C4-2B (cell line): ENCODE measurements around the gene MGRN1.

Experiments
- ZFX ChIP-seq: fragments of 450-650 bp; IDR thresholded peaks from 2 replicates; pipeline ENCODE4 v1.6.1; 2017
- TF ChIP-seq, protein P1 (sequence below): fragments of 450-650 bp; conservative IDR thresholded peaks from 2 replicates; pipeline ENCODE4 v1.5.1; 2017; ENCODE audit warnings: mild to moderate bottlenecking

DNA sequence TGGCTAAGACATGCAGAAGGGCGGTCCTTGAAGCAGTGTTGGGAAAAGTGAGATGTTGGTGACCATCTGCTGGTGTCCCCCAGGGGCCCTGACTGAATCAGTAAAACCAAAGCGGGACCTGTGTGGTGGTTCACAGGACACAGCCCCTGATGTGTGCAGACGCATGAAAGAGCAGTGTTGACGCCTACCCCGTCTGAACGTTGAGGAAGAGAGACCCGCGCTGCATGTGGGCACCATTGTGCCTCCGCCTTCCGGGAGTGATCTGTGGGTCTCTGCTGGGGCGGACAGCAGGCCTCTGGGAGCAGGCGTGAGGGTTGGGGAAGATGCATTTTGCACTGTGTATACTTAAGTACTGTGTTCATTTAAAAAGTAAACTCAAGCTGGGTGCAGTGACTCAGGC is 31.6 kb downstream of the MGRN1 start:
- TF ChIP-seq, protein P1, sequence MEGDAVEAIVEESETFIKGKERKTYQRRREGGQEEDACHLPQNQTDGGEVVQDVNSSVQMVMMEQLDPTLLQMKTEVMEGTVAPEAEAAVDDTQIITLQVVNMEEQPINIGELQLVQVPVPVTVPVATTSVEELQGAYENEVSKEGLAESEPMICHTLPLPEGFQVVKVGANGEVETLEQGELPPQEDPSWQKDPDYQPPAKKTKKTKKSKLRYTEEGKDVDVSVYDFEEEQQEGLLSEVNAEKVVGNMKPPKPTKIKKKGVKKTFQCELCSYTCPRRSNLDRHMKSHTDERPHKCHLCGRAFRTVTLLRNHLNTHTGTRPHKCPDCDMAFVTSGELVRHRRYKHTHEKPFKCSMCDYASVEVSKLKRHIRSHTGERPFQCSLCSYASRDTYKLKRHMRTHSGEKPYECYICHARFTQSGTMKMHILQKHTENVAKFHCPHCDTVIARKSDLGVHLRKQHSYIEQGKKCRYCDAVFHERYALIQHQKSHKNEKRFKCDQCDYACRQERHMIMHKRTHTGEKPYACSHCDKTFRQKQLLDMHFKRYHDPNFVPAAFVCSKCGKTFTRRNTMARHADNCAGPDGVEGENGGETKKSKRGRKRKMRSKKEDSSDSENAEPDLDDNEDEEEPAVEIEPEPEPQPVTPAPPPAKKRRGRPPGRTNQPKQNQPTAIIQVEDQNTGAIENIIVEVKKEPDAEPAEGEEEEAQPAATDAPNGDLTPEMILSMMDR = no peak
- TF ChIP-seq ZFX = no peak
